GM15510 (cell line): ENCODE measurements around the gene ZRANB1.

Experiments used
- POLR2A ChIP-seq: IDR thresholded peaks from 3 replicates; pipeline ENCODE4 v1.6.1; 2011; ENCODE audit warnings: borderline replicate concordance; ENCODE audit not compliant: insufficient read length; ENCODE audit errors: extremely low read depth

ZRANB1 gene

GRCh38 chr10:125035588-125036295 lies 93.8 kb downstream of the ZRANB1 start:
- TF ChIP-seq POLR2A: no peak

- no peak for TF ChIP-seq POLR2A
These were observed 95.4 kb downstream of the ZRANB1 start for GRCh38 chr10:125037145-125037877.
